ENCODE results near the gene USP31.

DNA sequence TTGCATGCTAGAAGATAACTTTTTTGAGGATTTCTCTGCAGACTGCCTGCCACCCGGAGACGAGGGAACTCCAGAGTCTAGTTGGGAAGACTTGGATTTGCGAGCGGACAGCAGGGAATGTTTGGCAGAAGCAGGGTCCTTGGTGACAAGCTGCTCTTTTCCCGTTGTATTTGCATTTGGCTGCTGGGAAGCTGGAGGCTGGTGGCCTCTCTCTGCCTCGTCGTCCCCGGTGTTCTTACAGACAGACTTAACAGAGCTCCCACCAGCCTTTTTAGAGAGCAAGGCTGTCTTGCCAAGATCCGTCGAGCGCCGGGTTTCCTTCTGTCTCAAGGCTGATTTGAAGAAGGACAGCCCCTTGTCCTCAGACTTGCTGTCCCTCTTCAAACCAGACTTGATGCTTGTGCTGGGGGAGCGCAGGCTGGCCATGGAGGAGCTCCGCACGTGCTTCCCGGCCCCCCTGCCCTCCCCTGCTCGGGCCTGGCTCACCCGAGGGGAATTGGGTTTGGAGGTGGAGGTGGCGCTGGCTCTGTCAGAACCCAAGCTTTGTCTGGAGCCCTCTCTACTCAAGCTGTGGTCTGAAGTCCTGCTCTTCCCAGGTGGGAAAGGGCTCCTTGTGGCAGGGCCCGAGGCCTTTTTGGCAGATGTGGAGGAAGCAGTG, 81.0 kb downstream of the USP31 start:
- TF ChIP-seq, protein P1, sequence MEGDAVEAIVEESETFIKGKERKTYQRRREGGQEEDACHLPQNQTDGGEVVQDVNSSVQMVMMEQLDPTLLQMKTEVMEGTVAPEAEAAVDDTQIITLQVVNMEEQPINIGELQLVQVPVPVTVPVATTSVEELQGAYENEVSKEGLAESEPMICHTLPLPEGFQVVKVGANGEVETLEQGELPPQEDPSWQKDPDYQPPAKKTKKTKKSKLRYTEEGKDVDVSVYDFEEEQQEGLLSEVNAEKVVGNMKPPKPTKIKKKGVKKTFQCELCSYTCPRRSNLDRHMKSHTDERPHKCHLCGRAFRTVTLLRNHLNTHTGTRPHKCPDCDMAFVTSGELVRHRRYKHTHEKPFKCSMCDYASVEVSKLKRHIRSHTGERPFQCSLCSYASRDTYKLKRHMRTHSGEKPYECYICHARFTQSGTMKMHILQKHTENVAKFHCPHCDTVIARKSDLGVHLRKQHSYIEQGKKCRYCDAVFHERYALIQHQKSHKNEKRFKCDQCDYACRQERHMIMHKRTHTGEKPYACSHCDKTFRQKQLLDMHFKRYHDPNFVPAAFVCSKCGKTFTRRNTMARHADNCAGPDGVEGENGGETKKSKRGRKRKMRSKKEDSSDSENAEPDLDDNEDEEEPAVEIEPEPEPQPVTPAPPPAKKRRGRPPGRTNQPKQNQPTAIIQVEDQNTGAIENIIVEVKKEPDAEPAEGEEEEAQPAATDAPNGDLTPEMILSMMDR (IDR thresholded peaks at IDR 0.05) = no peak
- no peak for TF ChIP-seq ZFX (IDR thresholded peaks at IDR 0.05; ENCODE audit: borderline replicate concordance)
